GM21360 (cell line): ENCODE results near the gene PLXNC1.
A peak's percentile ranks its signal among the peaks of the same experiment; 100 is the strongest.

Experiments used
- ATAC-seq: cut with Tn5 transposase; IDR thresholded peaks from one replicate; pipeline ENCODE4 v1.9.1; 2021; ENCODE audit warnings: mild to moderate bottlenecking, moderate library complexity; ENCODE audit not compliant: unreplicated experiment

PLXNC1 gene

DNA sequence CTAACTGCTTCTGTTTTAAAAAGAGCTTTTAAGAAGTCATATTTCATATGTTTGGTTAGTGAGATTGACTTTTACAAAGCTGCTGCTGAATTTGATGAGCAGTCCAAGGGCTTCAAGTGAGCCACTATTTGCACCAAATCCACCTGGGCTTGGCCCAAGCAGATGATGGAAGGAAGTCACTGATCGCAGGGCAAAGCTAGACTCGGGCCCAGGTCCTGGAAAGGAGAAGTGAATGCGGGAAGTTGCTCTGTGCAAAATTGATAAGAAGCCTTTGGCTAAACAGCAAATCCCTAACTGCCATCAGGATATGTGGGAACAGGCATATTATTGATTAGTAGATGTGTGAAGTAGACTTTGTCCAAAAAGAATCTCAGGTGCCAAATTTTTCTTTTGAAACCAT, 30.5 kb downstream of the PLXNC1 start:
- no peak for ATAC-seq

DNA sequence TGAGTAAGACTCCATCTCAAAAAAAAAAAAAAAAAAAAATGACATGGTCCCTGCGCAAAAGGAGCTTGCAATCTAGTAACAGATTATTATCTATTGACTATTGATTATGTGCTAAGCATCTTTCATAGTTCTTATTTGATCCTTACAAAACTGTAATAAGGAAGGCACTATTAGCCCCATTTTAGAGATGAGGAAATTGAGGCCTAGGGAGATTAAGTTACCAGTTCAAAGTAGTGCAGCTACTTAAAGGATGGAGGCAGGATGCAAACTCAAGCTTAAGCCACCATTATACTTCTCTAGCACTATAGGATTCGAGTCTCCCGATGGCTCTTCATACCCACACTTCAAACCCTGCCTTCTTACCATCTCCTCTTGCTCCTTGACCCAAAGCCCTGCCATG, 31.3 kb downstream of the PLXNC1 start:
- no peak for ATAC-seq

DNA sequence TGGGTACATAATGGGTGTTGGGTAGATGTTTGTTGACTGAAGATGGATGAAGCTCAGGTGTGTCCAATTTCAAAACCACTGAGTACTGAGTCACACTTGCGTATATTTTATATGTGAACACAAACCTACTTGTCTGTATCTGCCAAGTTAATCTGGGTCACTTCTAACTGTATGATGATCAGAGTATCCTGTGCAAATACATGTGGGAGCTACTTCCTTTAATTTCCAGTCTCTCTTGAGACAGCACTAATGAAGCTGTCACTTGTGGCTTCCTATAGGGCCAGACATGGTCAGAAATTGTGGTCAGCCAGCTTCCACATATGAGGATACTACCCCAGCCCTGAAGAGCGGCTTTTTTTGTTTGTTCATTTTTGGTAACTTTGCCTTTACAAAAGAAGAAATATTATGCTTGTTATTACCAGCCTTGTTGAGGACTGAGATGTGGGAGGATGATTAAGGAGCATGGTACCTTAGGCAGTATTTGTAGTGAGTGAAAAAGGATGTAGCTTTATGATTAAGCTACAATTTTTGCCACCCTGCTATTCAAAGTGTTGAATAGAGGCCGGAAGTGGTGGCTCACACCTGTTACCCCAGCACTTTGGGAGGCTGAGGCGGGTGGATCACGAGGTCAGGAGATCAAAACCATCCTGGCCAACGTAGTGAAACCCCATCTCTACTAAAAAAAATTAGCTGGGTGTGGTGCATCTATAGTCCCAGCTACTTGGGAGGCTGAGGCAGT, 32.4 kb downstream of the PLXNC1 start:
- ATAC-seq = no peak

DNA sequence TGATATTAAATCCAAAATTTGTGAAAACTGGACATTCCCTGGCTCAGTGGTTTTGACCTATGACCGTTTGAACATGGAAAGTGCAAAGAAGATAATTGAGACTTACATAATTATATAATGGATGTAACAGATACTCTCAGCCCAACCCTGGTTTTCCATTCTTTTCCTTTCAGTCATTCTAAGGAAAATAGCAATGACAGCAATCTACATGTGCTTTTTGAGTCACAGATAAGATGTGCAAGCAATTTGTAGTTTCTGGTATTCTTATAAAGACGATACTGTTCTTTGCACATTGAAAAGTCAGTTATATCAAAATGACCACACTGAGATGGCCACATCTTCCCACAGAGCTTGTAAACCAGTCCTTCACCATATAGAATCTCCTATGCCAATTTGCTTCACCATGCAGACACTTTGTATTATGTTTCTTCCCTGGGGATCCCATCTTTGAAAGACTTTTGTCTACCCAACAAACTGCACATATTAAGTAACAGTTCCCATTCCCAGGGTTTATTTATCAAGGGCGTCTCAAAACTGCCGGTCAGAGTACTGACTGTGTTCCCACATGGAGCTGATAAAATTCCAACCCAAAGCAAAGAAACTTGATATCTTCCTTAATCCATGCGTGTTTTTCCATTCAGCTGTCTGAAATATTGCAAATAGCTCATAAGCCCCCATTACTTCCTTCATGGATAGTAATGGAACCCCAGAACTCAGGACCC, 34.8 kb downstream of the PLXNC1 start:
- no peak for ATAC-seq

DNA sequence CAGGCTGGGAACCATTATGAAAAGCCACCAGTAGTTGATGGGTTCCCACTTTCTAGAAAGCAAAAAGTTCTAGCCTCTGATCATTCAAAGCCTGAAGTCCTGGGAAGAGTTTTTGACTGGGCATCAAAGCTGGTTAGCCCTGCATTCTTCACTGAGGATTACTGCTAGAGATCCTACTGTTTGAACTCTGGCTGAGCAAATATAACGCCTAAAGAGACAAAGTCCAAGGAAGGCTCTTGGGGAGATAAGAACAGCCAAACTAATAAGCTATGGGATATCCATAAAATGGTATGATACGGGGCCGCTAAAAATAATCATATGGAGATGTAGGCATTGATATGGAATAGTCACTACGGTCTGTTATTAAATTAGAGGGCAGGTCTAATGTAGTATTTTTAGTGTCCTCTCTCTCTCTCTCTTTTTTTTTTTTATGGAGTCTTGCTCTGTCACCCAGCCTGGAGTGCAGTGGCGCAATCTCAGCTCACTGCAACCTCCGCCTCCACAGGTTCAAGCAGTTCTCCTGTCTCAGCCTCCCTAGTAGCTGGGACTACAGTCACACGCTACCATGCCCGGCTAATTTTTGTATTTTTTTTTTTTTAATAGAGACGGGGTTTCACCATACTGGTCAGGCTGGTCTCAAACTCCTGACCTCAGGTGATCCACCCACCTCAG, 35.5 kb downstream of the PLXNC1 start:
- no peak for ATAC-seq

DNA sequence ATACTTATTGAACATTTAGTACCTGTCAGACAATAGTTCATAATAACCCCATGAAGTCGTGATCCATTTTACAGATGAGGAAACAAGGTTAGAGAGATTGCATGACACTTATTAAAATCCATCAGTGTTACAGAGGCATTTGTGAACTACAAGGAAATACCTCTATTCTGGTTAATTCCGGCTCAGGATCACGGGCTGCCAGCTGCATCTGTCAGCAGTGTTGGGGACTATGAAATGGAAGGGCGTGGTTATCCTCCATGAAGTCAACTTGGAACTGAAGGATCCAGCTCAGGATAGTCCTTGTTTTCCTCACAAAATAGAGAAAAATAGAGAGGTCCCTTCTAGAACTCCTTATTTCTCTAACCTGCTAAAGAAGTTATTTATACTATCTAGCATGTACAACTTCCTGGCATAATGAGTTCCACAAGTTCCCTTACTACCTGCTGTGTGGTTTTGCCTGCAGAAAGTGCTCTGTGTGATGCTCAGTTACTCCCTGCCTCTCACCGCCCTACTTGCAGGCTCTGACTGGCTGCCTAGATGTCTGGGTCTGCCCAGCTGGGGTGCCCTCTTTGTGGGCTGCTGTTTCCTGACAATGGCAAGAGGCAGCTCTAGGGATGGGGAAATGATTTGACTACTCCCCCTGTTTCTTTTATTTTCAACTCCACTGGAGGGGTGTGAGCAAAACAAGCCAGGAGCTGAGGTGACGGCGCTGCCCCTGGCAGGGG, 36.8 kb downstream of the PLXNC1 start:
- ATAC-seq = no peak

GRCh38 chr12:94185801-94186200, 37.4 kb downstream of the PLXNC1 start:
- ATAC-seq = no peak

DNA sequence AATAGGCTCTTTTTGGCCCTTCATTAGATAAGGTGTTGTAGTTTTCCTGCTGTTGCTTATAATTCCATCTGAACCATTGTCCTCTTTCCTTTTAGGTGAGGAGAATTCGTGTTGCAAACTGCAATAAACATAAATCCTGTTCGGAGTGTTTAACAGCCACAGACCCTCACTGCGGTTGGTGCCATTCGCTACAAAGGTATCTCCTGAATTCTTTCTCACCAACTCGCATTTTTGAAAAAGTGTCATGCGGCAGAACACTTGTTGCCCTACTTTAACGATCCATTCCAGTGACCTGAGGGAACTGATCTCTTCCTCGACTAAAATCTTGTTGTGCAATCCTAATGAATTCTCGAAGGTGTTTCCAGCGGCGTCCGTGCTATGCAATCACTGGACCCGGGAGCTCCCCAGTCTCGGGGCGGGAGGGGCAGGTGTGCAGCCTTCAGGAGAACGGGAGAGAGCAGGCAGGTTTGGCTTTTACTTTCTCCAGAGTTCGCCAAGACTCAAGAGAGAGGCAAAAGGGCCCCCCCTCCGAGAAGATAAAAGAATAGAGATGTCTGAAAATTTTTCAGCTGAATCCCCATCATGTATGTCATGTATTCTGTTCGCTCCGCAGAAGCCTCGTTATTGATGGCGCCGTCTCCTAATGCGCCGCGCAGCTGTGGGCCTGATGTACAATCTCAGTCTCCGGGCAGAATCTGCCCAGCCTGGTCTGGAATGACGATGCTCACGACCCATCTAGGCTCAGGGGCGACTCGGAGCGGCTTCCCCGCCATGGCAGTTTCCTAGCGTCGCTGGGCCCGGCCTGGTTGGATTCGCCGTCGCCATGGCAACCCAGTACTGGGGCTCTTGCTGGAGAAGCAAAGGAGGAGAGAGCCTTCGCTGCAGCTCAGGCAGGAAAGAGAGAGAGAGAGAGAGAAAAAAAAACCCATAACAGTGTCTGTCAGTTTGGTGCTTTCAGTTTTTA, 38.2 kb downstream of the PLXNC1 start:
- no peak for ATAC-seq

DNA sequence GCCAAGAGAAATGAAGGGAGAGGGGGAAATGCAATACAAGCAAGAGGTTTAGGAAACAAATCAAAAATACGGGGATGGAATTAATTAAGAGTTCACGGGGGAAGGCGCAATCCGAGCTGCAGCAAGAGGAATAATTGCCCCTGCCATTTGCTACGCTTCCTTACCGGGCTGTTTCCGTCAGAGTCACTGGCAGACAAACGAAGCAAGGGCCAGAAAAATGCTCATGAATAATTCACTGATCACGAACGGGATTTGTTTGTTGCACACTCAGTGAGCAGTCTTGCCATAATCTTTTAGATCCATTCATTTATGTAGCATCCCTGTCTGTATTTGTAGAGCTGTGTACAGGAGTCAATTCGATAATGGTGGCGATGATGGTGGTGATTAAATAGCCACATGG, 39.0 kb downstream of the PLXNC1 start:
- no peak for ATAC-seq

DNA sequence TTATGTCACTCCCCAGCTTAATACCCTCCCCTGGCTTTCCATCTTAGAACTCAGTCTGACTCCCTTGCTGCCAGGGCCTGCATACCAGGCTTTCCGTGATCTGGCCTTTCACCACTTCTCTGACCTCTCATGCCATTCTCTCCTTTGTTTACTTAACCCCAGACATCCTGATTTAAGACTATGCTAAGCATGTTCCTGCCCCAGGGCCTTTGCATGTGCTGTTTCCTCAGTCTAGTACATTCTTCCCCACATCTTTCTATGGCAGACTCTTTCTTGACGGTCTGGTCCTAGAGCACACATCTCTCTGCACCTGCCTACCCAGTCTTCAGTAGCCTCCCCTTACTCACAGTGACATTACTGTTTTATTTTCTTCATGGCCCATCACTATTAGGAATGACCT, 42.2 kb downstream of the PLXNC1 start:
- no peak for ATAC-seq

DNA sequence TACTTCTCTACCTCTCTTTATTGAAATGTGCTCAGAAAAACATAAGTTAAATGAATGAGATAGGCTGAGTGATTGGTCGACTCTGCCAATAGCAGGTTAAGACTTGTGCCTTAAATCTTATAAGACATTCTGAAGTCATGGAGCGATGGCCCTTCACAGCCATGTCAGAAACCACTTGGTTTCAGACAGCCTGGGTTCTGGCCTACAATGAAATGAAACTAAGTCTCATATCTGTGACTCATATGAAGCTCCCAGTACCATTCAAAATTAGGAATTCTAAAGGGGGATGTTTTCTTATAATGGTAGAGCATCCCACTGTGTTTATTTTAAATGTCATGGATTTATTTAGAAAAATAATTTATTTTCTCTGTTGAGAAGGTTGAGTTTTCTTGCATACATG, 42.6 kb downstream of the PLXNC1 start:
- ATAC-seq = peak; percentile 73

- no peak for ATAC-seq
Observed at GRCh38 chr12:94191811-94192210, 43.4 kb downstream of the PLXNC1 start.

DNA sequence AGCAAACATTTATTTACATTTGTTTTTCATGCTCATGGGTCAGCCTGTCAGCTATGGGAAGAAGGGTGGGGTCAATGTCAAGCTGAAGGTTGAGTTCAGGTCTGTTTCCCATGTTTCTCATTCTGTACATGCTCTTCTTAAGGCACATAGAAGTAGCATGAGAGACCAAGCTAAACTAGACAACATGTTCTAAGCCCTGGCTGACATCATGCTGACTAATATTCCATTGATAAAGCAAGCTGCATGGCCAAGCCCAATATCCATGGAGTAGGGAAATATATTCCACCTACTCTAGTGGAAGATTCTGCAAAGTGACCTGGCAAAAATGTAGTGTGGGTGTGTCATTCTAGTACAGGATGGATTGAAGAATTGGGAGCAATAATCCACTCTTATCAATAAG, 44.1 kb downstream of the PLXNC1 start:
- ATAC-seq = no peak

GRCh38 chr12:94193168-94193567, 44.8 kb downstream of the PLXNC1 start:
- ATAC-seq = no peak

GRCh38 chr12:94195483-94195882, 47.1 kb downstream of the PLXNC1 start:
- no peak for ATAC-seq

DNA sequence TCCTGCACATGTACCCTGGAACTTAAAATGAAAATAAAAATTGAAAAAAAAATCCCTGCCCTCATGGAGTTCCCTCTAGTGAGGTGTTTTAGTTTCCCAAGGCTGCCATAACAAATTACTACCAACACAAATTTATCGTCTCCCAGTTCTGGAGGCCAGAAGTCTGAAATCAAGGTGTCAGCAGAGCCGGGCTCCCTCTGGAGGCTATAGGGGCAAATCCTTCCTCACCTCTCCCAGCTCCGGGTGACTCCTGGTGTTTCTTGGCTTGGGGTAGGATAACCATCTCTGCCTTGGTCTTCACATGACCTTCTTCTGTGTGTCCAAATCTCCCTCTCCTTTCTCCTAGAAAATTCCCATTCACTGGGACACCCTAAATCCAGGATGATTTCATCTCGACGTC, 50.1 kb downstream of the PLXNC1 start:
- ATAC-seq = no peak

GRCh38 chr12:94198872-94199271, 50.5 kb downstream of the PLXNC1 start:
- ATAC-seq = no peak

DNA sequence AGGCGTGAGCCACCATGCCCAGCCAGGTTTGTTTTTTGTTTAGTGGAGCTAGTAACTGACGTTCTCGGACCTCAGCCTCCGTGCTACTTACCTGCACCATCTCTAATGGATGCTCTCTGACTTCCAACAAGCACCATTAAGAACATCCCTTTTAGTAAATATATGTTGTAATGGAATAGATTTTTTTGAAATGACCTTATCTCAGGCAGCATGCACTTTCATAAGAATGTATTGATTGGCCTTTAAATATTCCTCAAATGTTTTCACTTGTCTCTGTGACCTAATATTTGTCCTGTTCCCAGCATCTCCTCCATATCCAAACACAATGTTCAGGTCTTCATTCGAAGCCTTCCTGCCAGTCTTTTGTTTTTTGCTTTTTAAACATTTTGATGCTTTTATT, 51.7 kb downstream of the PLXNC1 start:
- no peak for ATAC-seq

DNA sequence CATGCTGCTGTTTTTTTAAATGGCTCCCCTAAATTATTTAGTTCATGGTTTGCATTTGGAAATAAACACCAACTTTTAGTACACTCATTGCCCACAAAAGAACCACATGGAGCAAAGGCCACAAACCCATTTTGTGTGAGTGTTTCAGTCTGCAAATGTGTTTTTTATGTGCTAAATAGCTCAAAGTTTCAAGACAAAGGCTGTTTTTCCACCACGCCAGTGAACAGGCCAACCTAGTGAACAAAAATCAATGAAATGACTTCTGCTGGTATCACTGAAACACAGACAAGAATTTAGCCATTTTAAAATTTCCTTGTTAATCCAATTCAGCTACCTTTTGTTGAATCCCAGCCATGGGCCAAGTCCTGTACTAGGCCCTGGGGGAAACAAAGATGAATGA, 52.3 kb downstream of the PLXNC1 start:
- ATAC-seq = no peak
